HepG2 (cell line): Measurements from ENCODE around the gene BRD2. TPM values are rescaled to one million over a fixed set of nuclear protein-coding genes. Genes with fewer than 3 reads are reported as not detected.

Source experiments
- ETS1 ChIP-seq: sonication (generic); formaldehyde crosslinking; IDR thresholded peaks from 2 replicates; pipeline ENCODE4 v1.4.0; 2020; ENCODE audit warnings: missing genetic modification reagents
- FOXO1 ChIP-seq: sonication (generic); formaldehyde crosslinking; IDR thresholded peaks from 2 replicates; pipeline ENCODE4 v1.4.0; 2020; ENCODE audit warnings: missing genetic modification reagents
- MLXIP ChIP-seq: sonication (generic); formaldehyde crosslinking; IDR thresholded peaks from 2 replicates; pipeline ENCODE4 v1.9.0; 2021; ENCODE audit warnings: missing genetic modification reagents, borderline replicate concordance
- SNRNP70 ChIP-seq: fragments of 200-400 bp; formaldehyde crosslinking; IDR thresholded peaks from 2 replicates; pipeline ENCODE4 v1.6.1; 2017; ENCODE audit warnings: mild to moderate bottlenecking, low read depth, low read length, moderate library complexity
- TIGD3 ChIP-seq: sonication (generic); formaldehyde crosslinking; IDR thresholded peaks from 2 replicates; pipeline ENCODE4 v1.5.1; 2020; ENCODE audit warnings: mild to moderate bottlenecking, missing genetic modification reagents, borderline replicate concordance
- ZBTB4 ChIP-seq: sonication (generic); formaldehyde crosslinking; IDR thresholded peaks from 2 replicates; pipeline ENCODE4 v1.4.0; 2020; ENCODE audit warnings: missing genetic modification reagents, mild to moderate bottlenecking, borderline replicate concordance
- ZNF280D ChIP-seq: sonication (generic); formaldehyde crosslinking; IDR thresholded peaks from 2 replicates; pipeline ENCODE4 v1.5.1; 2020; ENCODE audit warnings: mild to moderate bottlenecking, missing genetic modification reagents
- ZNF770 ChIP-seq: sonication (generic); formaldehyde crosslinking; IDR thresholded peaks from 2 replicates; pipeline ENCODE4 v1.5.0; 2020; ENCODE audit warnings: mild to moderate bottlenecking, missing genetic modification reagents
- polyA plus RNA-seq, 8 experiments: library from polyadenylated mRNA; depleted of rRNA in 3 of 8; stranded (reverse) in 7 of 8; unstranded in 1 of 8; fragments of >200 nt; fragmentation: Illumina TruSeq in 4 of 8; extraction: Trizol in 4 of 8; gene quantifications; 2 replicates each; pipeline versions ENCODE4 v1.2.1 to v1.2.3, GENCODE V29; 2011 to 2016; ENCODE audit warnings: low read depth in 4 of 8, missing spikeins in 1 of 8, mixed read lengths in 1 of 8; ENCODE audit not compliant: insufficient read depth in 1 of 8
- total RNA-seq, 5 experiments: library from RNA; depleted of rRNA; stranded (reverse); fragments of >200 nt; fragmentation: Illumina TruSeq; extraction: Trizol; gene quantifications; 2 replicates each; pipeline ENCODE4 v1.2.3, GENCODE V29; 2016; ENCODE audit warnings: low read depth in 1 of 5

The BRD2 gene
- total and polyA plus RNA-seq, 2 of the 13 experiments (the other 11 are each of a cell fraction or from before 2014, with no cell fraction given) = 143 to 202 TPM

GRCh38 chr6:32972353-32973143 is 4.2 kb downstream of the BRD2 start (continued):
- TF ChIP-seq ZNF280D = no peak; the same call in 1 of the 2 replicates
- TF ChIP-seq SNRNP70 = no peak
- no peak for TF ChIP-seq TIGD3 (CRISPR knock-in tag)
- TF ChIP-seq ETS1 = no peak
- TF ChIP-seq ZBTB4 (CRISPR knock-in tag) = no peak; the same call in 1 of the 2 replicates
- TF ChIP-seq MLXIP (CRISPR knock-in tag) = no peak
- TF ChIP-seq FOXO1 (CRISPR knock-in tag) = no peak
- TF ChIP-seq ZNF770 (CRISPR knock-in tag) = no peak
